Hematopoietic multipotent progenitor cell treated with erythropoietin and hydrocortisone succinate and interleukin-3 and kit ligand, for 15 days (in vitro differentiated cells): Measurements from ENCODE around the gene ZNF80.
A peak's percentile ranks its signal among the peaks of the same experiment; 100 is the strongest.
"Not testable (repeated sequence)": the region's sequence is repeated elsewhere in the genome, so short reads cannot be mapped to it uniquely, and the experiment has no call there.

Source experiments
- DNase-seq: peaks from one replicate; pipeline ENCODE4 v3.0.0-alpha.2; 2015; ENCODE audit warnings: low spot score

ZNF80 gene

DNA sequence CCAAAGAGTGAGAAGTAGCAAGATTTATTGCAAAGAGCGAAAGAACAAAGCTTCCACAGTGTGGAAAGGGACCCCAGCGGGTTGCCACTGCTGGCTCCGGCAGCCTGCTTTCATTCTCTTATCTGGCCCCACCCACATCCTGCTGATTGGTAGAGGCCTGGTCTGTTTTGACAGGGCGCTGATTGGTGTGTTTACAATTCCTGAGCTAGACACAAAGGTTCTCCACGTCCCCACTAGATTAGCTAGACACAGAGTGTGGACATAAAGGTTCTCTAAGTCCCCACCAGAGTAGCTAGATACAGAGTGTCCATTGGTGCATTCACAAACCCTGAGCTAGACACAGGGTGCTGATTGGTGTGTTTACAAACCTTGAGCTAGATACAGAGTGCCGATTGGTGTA is at the start of gene ZNF80:
ZNF80 (minus strand) TSS at position 101 of the 400 bp plus-strand sequence. CDS start 504 bp downstream, outside the sequence.
- DNase-seq = not testable (repeated sequence)

DNA sequence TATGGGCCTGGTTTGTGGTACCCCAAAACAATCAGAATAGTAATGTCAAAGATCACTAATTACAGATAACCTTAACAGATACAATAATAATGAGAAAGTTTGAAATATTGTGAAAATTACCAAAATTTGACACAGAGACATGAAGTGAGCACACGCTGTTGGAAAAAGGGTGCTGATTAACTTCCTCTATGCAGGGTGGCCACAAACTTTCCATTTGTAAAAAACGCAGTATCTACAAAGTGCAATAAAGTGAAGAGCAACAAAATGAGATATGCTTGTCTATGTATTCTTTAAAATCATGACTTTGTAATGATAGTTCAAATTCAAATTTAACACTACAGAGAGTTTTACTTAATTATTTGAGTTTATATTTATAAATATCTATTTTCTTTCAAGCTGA is 48.9 kb upstream of the ZNF80 start:
- DNase-seq = no peak

DNA sequence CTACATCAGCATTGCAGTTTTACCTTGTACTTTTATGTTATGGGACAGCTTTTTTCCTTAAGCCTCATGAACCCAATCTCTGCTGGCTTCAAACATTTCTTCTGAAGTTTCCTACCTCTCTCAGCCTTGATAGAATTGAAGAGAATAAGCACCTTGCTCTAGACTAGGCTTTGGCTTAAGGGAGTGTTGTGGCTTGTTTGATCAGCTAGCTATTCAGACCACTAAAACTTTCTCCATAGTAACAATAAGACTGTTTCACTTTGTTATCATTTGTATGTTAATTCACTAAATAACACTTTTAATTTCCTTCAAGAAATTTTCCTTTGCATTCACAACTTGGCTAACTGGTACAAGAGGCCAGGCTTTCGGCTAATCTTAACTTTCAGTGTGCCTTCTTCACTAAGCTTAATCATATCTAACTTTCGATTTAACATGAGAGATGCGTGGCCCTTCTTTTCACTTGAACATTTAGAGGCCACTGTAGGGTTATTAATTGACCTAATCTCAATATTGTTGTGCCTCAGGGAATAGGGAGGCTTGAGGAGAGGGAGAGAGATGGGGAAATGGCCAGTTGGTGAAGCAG is 48.4 kb upstream of the ZNF80 start:
- DNase-seq = no peak

DNA sequence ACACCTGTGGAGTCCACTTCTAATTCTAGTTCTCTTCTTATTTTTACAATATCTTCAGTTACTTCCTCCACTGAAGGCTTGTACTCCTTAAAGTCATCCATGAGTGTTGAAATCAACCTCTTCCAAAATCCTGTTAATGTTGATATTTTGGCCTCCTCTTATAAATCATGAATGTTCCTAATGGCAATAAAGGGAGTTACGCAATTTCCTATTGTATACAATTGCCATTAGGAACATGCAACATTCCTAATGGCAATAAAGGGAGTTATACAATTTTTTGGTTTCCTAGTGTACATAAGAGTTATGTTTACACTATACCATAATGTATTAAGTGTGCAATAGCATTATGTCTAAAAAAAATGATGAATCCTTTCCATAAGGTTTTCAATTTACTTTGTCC is 47.3 kb upstream of the ZNF80 start:
- DNase-seq = no peak

DNA sequence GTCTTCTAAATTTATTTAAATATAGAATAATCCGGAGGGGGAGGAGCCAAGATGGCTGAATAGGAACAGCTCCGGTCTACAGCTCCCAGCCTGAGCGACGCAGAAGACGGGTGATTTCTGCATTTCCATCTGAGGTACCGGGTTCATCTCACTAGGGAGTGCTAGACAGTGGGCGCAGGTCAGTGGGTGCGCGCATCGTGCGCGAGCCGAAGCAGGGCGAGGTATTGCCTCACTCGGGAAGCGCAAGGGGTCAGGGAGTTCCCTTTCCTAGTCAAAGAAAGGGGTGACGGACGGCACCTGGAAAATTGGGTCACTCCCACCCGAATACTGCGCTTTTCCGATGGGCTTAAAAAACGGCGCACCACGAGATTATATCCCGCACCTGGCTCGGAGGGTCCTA is 39.5 kb upstream of the ZNF80 start:
- not testable (repeated sequence) for DNase-seq

DNA sequence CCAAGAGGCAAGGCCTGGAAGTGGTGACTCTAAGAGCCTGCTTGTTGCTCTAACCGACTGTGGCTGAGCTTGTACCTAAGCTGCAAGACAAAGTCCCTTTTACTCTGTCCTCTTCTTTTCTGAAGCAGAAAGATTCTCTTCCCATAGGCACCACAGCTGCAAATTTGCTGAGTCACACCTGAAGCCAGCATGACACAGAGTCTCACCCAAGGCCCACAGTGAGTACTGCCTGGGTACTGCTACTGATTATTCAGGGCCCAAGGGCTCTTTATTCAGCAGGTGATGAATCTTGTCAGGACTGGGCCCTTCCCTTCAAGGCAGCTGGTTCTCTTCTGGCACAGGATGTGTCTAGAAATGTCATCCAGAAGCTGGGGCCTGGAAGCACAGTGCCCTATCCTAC is 37.6 kb upstream of the ZNF80 start:
- DNase-seq = peak; percentile 5

DNA sequence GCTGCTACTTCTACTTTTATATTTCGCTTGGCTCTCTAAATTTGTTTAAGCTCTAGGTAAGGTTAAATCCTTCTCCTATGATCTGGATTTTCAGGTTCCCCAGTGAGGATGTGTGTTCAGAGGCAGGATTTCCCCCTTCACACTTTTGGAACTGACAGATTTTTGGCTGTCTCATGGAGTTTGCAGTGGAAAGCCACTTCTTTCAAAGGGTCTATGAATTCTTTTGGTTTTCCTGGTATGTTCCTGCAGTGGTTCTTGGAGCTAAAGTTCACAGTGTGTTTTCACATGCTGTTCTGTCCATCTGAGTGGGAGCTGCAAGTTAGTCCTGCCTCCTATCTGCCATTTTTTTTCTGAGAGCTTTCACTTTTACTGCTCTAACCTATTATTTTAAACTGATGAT is 34.9 kb upstream of the ZNF80 start:
- DNase-seq = no peak

DNA sequence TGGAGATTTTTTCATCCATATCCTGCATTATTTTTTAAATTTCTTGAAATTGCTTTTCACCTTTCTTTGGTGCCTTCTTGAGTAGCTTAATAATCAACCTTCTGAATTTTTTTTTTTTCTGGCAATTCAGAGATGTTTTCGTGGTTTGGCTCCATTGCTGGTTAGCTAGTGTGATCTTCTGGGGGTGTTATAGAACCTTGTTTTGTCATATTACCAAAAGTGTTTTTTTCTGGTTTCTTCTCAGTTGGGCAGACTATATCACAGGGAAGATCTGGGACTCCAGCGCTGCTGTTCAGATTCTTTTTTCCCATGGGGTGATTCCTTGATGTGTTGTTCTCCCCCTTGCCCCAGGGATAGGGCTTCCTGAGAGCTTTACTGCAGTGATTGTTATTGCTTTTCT is 32.6 kb upstream of the ZNF80 start:
- DNase-seq = no peak

DNA sequence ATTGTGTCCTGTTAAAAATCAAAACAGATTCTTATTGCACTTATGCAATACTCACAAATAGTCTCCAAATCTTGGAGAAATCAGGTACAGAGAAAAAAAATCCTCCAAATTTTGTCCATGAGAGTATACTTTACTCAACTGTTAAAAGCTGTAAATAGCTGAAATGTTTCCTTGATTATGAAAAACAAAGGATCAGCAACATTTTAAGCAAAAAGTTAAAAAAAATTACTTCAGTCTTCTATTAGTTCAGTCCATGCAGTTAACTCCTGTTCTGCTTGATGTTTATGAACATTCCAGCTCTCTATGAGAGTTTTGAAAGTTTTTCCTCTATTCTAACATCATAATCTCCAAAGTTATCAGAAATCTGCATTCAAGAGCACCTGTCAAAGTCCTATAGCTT is 22.8 kb upstream of the ZNF80 start:
- DNase-seq = no peak

DNA sequence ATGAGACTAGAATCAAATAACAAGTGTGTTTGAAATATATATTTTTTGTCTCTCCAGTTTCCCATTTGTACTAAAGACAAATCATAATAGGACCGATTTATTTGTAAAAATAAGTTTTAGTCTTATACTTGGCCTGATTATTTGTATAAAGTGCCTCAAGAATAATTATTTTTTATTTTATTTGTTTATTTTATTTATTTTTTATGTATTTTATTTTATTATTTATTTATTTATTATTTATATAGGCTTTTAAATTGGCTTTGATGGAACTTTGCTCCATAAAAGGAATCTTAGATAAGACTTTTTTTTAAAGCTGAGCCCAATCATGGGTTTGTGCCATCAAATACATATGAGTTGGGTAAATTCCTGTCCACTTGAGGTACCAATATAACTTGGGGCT is 22.2 kb upstream of the ZNF80 start:
- no peak for DNase-seq

DNA sequence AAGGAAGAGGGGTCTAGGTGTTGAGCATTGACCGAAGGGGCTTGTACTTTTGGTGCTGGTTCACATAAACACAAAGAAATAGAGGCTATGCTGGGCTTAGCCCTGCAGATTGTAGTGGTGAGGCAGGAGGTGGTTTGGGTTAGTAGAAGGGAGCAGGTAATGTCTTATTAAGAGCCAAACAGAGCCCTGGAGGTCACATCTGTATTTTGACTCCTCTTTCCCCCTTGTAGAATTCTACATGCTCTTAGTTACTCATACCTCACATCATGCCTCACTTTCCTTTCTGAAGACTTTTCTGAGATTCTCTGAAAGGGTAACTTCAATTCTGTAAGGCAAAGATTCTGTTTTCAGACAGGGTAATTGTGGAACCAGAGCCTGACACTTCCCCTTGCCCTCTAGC is 16.1 kb upstream of the ZNF80 start:
- no peak for DNase-seq

DNA sequence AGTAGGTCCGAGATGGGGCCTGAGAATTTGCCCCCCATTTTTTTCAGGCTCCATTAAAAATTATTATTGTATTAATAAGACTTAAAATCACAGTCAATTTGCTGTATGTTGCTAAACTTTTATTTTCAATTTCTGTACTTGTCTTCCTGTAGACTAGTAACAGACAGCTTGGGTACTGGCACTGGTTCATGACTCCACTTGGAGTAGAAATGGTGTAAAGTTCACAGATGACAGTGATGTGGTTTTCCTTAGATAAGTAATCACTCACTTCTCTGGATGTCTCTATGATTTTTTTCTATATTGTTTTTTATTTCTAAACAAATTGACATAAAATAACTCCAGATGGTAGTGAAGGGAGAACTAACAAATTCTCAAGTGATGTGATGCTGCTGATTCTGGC is 15.6 kb upstream of the ZNF80 start:
- no peak for DNase-seq

DNA sequence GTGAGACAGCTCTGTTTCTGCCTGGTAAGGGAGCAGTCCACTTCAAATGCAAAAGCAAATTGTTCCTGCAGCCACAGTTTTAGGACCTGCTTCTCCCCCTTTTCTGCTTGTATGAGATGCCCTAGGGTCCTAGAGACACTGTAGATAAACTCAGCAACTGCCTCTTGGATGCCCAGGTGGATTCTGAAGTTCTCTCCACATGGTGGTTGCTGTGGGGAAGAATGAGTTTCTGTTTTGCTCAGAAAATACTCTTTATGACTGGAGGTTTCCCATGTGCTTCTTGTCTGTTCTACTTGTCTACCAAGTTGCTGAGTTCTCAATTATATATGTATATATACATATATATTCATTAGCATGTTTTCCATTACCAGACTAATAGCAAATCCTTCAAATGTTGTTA is 5.6 kb upstream of the ZNF80 start:
- no peak for DNase-seq

DNA sequence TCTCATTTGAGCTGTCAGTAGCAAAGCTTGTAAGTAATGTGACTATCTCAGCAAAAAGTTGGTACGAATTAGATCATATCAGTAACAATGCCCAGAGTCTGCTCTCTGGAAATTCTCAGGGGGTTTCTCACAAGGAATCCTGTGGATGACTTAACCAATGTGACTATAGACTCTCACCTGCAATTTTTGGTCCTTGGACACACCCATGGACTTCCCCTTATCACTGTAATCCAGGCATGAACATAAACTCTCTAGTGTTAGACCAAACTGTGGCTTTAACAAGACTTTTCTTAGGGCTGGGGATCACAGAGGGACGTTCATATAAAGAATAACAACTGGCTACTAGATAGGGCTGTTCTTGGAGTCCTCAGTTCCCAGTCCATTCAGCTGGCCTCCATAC is 3.9 kb upstream of the ZNF80 start:
- peak; percentile 6 for DNase-seq

DNA sequence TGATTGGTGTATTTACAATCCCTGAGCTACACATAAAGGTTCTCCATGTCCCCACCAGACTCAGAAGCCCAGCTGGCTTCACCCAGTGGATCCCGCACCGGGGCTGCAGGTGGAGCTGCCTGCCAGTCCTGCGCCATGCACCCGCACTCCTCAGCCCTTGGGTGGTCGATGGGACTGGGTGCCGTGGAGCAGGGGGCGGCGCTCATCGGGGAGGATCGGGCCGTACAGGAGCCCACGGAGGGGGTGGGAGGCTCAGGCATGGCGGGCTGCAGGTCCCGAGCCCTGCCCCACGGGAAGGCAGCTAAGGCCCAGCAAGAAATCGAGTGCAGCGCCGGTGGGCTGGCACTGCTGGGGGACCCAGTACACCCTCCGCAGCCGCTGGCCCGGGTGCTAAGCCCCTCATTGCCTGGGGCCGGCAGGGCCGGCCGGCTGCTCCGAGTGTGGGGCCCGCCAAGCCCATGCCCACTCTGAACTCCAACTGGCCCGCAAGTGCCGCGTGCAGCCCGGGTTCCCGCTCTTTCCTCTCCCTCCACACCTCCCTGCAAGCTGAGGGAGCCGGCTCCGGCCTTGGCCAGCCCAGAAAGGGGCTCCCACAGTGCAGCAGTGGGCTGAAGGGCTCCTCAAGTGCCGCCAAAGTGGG is 888 bp upstream of the ZNF80 start:
- DNase-seq = not testable (repeated sequence)

DNA sequence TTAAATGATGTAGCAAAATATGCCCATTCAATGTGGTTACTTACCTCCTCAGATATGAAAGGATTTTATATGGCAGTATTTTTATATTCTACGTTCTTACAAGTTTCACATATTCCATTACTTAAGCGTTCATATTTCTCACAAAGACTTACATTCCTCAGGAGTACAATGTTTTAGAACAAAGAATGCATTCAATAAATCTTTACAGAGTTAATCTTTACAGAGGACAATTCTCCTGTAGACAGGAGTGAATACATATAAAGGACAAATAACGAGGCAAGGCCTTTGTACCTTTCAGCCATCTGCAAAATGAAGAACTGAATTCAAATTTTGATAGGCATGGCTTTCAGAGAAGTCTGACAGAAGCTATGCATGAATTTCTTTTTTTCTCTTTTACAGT is 1.9 kb downstream of the ZNF80 start:
- DNase-seq = no peak

DNA sequence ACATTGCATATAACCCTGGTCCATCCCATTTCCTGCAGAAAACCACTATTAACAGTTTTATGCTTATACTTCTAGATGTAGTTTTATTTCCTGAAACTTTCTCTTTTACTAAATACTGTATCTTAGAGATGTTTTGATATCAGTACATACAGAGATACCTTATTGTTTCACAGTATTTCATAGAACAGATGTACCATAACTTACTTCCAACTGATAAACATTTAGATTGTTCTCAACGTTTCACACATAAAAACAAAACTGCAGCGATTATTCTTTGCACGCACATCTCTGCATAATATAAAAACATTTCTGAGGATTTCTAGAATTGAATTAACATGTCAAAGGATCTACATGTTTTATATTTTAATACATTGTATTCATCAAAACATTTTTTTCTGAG is 2.6 kb downstream of the ZNF80 start:
- no peak for DNase-seq

DNA sequence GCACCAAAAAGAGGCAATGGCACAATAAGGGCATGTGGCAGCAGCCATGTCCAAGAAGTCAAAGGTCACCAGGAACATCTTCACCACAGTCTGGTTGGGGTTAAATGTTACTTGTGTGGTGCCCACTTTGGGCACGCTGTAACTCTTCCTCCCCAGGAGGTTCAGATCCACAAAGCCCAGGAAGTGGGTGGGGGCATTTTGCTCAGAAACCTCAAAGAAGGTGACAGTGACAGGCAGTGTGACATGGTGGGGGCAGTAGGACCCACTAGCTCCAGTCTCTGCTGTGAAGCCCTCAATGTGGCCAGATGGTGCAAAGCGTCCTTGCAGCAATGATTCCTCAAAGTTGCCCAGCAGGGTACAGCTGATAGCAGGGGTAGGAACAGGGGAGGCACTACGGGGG is 5.8 kb downstream of the ZNF80 start:
- DNase-seq = no peak

DNA sequence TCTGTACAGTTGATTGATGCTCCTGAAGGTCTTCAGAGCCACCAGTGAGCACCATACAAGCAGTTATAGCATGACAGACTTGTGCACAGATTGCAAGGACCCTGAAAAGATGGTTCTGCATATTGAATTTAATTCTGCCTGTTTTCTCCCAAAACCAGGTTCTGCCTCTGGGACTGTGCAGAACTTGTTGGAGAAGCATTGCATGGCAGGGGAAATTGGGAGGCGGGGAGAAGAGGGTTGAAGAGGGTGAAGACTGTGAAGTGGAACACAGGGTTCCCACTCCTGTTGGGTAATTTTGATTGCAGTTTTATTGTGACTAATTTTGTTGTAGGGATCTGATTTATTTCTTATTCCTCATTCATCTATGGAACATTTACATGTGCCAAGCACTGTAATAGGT is 10.3 kb downstream of the ZNF80 start:
- DNase-seq = no peak

DNA sequence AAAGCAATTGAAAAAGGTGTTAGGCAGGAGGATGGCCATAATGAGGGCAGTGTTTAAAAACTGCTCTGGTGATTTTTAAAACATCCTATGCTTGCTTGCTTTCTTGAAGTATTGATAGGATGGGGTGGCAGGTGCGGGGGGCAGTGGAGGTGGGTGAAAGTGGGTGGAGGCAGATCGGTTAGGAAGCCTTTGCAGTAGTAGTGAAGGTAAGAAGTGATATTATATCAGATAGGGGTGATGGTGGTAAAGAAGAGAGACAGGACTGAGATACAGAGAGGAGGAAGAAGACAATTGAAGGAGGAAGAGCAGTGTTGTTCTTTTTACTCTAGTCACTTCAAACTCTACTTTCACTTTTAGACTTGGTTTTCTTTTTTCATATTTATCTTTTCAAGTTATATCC is 11.1 kb downstream of the ZNF80 start:
- DNase-seq = no peak

DNA sequence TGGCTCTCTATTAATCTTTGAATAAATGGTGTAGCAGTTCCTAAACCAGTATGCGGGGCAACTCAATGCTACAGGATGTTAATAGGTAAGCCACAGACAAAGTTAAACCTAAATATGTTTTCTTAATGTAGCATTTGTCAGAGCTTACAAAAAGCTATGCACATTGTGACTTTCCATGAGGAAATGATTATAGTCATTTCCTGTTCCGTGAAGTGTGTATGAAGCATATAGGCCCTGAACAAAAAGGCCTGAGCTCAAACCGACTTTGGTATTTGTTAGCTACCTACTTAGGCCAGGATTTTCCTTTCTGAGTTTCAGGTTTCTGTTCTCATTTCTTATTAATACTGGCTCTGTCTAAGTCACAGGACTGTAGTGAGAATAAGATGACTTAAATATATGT is 14.2 kb downstream of the ZNF80 start:
- no peak for DNase-seq

DNA sequence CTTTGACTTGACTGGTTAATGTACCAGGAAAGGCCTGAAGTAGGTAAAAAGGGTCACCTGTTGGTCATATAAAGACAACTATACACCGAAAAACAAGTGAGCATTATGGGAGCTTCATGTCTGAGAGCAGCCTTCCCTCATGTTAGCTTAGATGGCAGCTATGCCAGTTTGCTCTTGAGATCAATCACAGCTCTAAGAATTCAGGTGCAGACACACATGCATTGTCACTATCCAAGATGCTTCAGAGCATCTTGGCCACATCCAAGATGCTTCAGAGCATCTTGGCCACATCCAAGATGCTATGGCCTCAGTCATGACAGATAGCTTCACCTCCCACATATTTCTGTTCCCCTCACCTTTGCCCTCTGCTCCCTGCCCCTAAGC is 15.5 kb downstream of the ZNF80 start:
- DNase-seq = no peak

DNA sequence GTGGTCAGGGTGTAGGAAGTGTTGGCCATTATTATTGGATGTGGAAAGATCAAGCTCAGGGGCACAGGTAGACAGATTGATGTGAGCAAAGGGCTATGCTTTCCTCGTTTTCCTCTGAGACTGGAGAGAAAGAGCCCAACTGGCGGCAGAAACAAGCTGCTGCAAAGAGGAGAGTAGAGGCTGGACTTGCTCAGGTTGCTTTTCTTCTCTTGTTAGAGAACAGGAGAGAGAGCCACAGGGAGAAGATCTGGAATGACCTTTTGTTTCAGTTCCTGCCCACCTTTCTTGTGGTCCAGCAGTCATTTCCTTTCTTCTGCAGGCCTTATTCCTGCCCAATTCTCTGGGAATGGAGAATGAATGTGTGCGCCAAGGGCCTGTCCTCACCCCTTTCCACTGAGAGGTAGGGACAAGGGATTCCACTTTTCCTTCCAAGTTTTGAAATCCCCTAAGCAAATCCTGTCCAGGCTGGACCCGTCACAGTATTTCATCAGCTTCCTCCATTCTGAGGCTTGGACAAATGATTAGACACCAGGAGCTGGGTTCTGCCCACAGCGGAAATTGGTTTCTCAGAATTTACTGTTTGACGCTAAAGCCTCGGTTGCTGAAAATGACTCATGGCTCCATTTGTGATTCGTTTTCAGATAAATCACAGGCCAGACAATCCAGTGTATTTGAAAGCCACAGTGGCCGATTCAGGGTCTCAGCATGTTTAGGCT is 16.1 kb downstream of the ZNF80 start:
- no peak for DNase-seq

DNA sequence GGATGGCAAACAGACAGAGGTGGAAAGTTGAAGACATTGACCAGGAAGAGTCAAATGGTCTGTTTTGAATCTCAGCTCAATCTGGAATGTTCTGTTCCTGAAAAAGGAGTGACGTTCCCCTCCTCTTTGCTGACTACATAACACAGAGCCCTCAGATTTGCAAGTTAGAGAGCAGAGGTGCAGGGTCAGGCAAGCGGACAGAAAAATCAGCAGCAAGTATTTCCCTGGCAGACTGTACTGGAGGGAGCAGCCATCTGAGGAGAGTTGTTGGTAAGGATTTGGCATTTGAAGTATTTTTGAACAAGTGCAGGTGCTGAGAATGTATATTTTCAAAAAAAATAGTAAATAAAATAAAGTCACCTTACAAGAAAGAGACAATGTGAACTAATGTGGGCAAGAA is 17.6 kb downstream of the ZNF80 start:
- DNase-seq = no peak
